ENCODE data around the gene DCDC2.
"Not testable (repeated sequence)": the region's sequence is repeated elsewhere in the genome, so short reads cannot be mapped to it uniquely, and the experiment has no call there.

The DCDC2 gene

GRCh38 chr6:24207413-24207812, 150.4 kb downstream of the DCDC2 start:
- no peak for DNase-seq

DNA sequence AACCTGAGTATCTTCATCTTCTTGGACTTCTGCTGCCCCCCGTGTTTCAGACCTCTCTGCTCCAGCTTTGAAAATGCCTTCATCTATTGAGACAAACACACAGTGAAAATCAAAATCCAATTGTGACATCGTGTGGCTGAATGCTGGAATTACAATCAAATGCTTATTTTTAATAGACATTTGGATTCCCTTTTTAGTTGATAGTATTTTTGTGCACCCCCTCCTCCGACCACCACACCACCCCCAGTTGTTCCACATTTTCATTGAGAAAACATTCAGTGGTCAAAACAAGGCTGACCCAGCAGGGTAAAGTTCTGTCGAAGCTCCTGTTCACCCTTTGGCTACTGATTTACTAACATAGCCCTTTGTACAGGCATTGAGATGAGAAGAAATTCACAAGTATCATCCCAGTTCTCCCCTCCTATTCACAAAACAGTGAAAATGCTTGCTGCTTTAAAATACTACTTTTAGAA, 152.8 kb downstream of the DCDC2 start:
- no peak for DNase-seq

GRCh38 chr6:24204113-24204512, 153.7 kb downstream of the DCDC2 start:
- not testable (repeated sequence) for DNase-seq

GRCh38 chr6:24197892-24198291, 160.0 kb downstream of the DCDC2 start:
- DNase-seq: no peak

GRCh38 chr6:24195836-24196597, 161.8 kb downstream of the DCDC2 start:
- DNase-seq: no peak

DNA sequence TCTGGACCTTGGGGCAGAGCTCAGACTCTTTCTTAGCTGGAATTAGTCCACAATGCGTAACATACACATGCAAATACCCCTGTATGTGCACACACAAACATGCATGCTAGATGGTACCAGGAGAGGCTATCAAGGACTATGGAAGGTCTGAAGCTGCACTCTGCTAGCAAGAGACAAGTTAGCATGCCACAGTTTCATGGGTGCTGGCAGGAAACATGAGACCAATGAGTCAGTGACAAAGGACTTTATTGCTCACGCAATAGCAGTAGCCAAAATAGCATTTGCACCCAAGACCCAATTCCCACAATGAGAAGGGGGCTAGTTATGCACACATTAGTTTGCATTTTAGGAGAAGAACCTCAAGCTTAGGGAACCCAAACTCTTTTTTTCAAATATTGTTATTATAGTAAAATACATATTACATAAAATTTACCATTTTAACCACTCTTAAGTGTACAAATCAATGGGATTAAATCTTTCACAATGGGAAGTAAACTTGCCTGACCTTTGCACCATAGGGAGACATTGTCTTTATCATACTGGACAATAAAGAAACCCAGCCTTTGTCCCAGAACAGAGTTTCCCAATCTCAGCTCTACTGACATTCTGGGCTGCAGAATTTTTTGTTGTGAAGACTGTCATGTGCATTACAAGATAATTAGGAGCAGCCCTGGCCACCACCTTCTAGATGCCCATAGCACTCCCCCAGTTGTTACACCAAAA, 162.7 kb downstream of the DCDC2 start:
- DNase-seq: no peak

GRCh38 chr6:24193364-24193763, 164.5 kb downstream of the DCDC2 start:
- no peak for DNase-seq

DNA sequence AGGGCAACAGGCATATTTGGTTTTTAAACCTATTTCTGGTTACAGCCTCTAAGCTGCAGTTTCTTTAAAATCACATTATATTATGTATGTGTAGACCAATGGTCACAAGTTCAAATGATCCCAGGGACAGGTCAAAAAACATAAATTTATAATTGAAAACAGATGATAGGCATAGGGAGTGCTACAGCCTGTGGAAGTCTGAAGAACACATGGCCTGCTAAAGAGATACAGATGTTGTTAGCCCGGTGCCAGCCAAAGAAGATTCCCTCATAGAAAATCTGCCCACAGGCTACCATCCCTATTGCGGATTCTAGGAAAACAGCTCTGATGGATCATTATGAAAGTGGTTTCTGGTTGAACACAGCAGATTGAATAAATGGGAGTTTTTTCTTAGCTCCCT, 166.5 kb downstream of the DCDC2 start:
- DNase-seq: no peak

- DNase-seq: no peak
Measured at GRCh38 chr6:24188578-24189080, 169.2 kb downstream of the DCDC2 start.

DNA sequence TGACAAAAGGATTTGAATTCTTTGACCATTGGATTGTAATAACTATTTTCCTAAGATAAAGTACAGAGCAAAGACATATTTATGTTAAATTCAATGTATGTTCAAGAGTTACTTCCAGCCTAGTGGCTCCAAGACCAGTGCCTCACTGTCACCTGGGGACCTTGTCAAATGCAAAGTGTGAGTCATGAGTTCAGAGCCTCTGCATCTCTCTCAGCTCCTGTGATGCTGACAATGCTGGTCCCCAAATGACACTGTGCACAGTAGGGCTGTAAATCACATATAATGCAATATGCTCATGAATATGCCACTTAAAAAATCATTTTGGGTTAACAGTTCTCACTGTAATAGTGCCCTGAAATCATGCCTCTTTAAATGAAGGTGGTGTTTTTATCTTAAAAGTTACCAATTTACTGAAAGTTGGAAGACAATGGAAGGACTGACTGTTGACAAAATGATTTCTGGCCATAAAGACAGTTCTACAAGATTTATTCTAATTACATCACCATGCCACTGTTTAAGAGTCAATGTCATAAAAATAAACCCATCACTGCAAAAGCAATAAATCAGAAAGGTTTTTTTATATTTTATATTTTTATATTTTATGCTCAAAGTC, 169.8 kb downstream of the DCDC2 start:
- DNase-seq: no peak

DNA sequence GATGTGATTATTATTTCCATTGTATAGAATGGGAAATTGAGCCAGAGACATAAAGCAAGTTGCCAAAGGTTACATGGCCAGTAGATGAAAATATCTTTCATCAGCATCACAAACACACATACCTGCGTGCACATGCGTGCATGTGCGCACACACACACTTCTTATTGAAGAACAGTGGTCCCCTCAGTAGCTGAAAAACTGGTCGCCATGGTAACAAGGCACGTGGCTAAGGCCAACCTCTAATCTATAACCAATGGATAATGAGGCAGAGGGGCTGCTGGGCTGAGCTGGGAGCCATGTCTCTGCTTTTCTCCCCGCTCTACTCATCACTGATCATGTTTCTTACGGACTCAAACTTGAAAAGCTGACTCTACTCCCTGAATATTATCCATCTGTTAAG, 171.5 kb downstream of the DCDC2 start:
- DNase-seq: no peak

DNA sequence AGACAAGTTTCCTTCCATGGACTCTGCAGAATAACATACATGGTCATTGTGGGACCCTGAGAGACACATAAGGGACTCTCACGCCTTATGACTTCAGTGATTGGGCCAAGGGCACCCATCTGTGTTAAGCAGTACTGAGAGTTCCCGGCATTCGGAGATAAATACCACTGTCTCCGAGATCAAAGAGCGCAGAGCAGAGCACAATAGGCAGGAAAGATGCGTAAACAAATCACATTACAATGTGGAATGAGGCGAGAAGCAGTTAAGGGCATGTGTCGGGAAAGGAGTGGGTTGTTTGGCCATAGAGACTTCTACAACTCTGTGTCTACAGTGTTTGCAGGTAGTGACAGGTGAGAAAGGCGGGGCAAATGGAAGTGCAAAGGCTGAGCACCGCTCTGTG, 174.3 kb downstream of the DCDC2 start:
- DNase-seq: no peak

GRCh38 chr6:24157886-24158285, 200.0 kb downstream of the DCDC2 start:
- DNase-seq: no peak

GRCh38 chr6:24154121-24154520, 203.7 kb downstream of the DCDC2 start:
- no peak for DNase-seq

DNA sequence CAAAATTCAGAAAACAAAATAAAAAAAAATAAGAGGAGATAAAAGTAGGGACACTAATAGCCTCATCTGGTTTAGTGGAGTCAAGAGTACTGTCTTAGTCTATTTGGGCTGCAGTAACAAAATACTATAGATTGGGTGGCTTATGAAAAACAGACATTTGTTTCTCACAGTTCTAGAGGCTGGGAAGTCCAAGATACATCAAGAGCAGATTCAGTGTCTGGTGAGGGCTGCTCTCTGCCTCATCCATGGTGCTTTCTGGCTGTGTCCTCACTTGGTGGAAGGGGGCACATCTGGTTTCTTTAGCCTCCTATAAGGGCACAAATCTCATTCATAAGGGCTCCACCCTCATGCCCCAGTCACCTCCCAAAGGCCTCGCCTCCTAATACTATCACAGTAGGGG, 205.8 kb downstream of the DCDC2 start:
- no peak for DNase-seq

DNA sequence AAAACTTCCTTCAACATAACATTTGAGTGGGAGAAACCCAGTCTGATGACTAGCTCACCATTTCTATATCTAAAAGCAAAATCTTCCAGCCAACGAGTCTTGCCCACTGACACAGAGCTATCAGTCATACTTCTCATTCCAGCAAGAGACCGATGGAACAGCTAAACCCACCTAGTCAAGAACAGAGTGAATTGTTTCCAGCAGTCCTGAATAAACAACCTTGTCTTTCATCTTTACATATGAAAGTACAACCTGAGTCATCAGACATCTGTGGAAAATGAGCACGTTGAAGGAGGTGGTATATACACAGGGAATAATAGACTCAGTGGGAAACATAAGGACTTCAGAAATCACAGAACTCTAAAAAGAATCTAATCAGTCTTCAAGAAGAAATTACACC, 208.0 kb downstream of the DCDC2 start:
- DNase-seq: no peak

- DNase-seq: no peak
Measured at GRCh38 chr6:24149296-24149695, 208.6 kb downstream of the DCDC2 start.

DNA sequence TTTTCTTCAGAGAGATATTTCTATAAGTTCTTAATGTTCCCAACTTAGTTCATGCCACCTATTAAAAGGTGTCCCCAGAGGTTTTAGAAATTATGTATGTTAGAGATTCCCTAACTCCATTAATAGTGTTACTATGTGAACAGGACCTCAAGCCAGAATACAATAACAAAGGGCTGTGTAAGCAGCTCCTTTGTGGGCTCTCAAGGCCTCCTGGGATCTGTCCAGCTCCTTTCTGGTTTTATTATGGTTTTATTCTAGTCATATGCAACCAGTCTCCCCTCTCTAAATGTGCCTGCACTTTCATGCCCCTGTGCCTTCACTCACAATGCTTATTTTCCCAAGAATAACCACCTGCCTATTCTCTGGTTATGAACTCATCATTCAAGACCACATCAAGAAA, 209.2 kb downstream of the DCDC2 start:
- DNase-seq: no peak

GRCh38 chr6:24148154-24148570, 209.7 kb downstream of the DCDC2 start:
- no peak for DNase-seq

GRCh38 chr6:24147511-24148153, 210.2 kb downstream of the DCDC2 start:
- DNase-seq: no peak

- no peak for DNase-seq
Measured at GRCh38 chr6:24146871-24147270, 211.0 kb downstream of the DCDC2 start.

- no peak for DNase-seq
Measured at GRCh38 chr6:24145690-24146131, 212.1 kb downstream of the DCDC2 start.

GRCh38 chr6:24142733-24143132, 215.1 kb downstream of the DCDC2 start:
- not testable (repeated sequence) for DNase-seq
